ENCODE data around the gene NEGR1.
"Not testable (repeated sequence)": the region's sequence is repeated elsewhere in the genome, so short reads cannot be mapped to it uniquely, and the experiment has no call there.

DNA sequence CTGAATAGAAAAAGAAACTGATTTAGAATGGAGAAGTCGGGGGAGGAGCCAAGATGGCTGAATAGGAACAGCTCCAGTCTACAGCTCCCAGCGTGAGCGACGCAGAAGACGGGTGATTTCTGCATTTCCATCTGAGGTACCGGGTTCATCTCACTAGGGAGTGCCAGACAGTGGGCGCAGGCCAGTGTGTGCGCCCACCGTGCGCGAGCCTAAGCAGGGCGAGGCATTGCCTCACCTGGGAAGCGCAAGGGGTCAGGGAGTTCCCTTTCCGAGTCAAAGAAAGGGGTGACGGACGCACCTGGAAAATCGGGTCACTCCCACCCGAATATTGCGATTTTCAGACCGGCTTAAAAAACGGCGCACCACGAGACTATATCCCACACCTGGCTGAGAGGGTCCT, 394.2 kb downstream of the NEGR1 start:
- TF ChIP-seq, protein P1, sequence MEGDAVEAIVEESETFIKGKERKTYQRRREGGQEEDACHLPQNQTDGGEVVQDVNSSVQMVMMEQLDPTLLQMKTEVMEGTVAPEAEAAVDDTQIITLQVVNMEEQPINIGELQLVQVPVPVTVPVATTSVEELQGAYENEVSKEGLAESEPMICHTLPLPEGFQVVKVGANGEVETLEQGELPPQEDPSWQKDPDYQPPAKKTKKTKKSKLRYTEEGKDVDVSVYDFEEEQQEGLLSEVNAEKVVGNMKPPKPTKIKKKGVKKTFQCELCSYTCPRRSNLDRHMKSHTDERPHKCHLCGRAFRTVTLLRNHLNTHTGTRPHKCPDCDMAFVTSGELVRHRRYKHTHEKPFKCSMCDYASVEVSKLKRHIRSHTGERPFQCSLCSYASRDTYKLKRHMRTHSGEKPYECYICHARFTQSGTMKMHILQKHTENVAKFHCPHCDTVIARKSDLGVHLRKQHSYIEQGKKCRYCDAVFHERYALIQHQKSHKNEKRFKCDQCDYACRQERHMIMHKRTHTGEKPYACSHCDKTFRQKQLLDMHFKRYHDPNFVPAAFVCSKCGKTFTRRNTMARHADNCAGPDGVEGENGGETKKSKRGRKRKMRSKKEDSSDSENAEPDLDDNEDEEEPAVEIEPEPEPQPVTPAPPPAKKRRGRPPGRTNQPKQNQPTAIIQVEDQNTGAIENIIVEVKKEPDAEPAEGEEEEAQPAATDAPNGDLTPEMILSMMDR (IDR thresholded peaks at IDR 0.05 in 4 of 5, conservative IDR thresholded peaks at IDR 0.05 in 1 of 5): not testable (repeated sequence)
- not testable (repeated sequence) for TF ChIP-seq POLR2A (IDR thresholded peaks at IDR 0.05)
